Stimulated activated CD8-positive, alpha-beta memory T cell treated with anti-CD3 and anti-CD28 coated beads, Interleukin-4, amount 100 ng/mL, for 4 hours (primary cell): ENCODE data around the gene MAPRE2.
"Not testable (repeated sequence)": the region's sequence is repeated elsewhere in the genome, so short reads cannot be mapped to it uniquely, and the experiment has no call there.

Experiments
- DNase-seq, 2 donors: peaks; one replicate each; pipeline ENCODE4 v3.0.0-alpha.2; 2020; ENCODE audit warnings: low read depth in 2 of 2, low spot score in 1 of 2

The MAPRE2 gene

GRCh38 chr18:35143622-35144596 lies 102.7 kb downstream of the MAPRE2 start:
- no peak for DNase-seq

- DNase-seq: no peak
Observed at GRCh38 chr18:35144698-35145097, 103.5 kb downstream of the MAPRE2 start.

GRCh38 chr18:35150195-35150594 lies 109.0 kb downstream of the MAPRE2 start:
- DNase-seq: not testable (repeated sequence)

- no peak for DNase-seq
Observed at GRCh38 chr18:35153609-35154272, 112.5 kb downstream of the MAPRE2 start.

- peak in 1 of 2 donors; percentile 12 for DNase-seq
Observed at GRCh38 chr18:35155398-35156117, 114.3 kb downstream of the MAPRE2 start.

- no peak for DNase-seq
Observed at GRCh38 chr18:35157181-35157580, 116.0 kb downstream of the MAPRE2 start.

GRCh38 chr18:35158728-35159450 lies 117.7 kb downstream of the MAPRE2 start:
- peak in 1 of 2 donors; percentile 7 for DNase-seq

- no peak for DNase-seq
Observed at GRCh38 chr18:35159782-35160181, 118.6 kb downstream of the MAPRE2 start.

- DNase-seq: no peak
Observed at GRCh38 chr18:35161485-35161884, 120.3 kb downstream of the MAPRE2 start.

- DNase-seq: no peak
Observed at GRCh38 chr18:35161934-35162333, 120.7 kb downstream of the MAPRE2 start.

- no peak for DNase-seq
Observed at GRCh38 chr18:35163014-35163539, 121.9 kb downstream of the MAPRE2 start.

GRCh38 chr18:35163721-35164120 lies 122.5 kb downstream of the MAPRE2 start:
- no peak for DNase-seq

GRCh38 chr18:35164133-35164532 lies 122.9 kb downstream of the MAPRE2 start:
- DNase-seq: no peak

- no peak for DNase-seq
Observed at GRCh38 chr18:35167332-35167731, 126.1 kb downstream of the MAPRE2 start.

GRCh38 chr18:35167857-35168256 lies 126.6 kb downstream of the MAPRE2 start:
- no peak for DNase-seq

- not testable (repeated sequence) for DNase-seq
Observed at GRCh38 chr18:35170323-35170722, 129.1 kb downstream of the MAPRE2 start.

- no peak for DNase-seq
Observed at GRCh38 chr18:35171315-35171987, 130.2 kb downstream of the MAPRE2 start.

GRCh38 chr18:35172009-35172408 lies 130.8 kb downstream of the MAPRE2 start:
- DNase-seq: no peak

GRCh38 chr18:35172451-35173035 lies 131.3 kb downstream of the MAPRE2 start:
- no peak for DNase-seq
